ENCODE measurements around the gene NETO1.

DNA sequence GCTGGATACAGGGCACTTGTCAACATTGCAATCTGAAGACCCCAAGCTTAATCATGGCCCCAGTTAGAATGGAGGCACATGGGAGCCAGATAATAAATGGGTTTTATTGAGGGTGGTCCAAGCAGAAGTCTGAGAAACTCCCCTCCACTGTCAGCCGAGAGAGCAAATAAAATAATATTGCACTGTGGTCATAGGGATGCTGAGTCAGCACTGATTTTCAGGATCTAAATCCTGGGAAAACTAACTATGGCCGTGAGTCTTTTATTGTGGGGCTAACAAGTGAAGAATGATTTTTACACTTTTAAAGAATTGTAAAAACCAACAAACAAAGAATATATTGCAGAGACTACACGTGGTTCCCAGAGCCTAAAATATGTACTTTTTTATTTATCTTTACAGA is 31.1 kb upstream of the NETO1 start:
- TF ChIP-seq TCF7L2 (IDR thresholded peaks at IDR 0.05; ENCODE audit: borderline replicate concordance, low read depth, low read length) (no peak), ZNF776 (tag by site-specific recombination; IDR thresholded peaks at IDR 0.05; ENCODE audit: borderline replicate concordance) (no peak), ZNF623 (tag by site-specific recombination; IDR thresholded peaks at IDR 0.05) (no peak)
- TF ChIP-seq, protein P1, sequence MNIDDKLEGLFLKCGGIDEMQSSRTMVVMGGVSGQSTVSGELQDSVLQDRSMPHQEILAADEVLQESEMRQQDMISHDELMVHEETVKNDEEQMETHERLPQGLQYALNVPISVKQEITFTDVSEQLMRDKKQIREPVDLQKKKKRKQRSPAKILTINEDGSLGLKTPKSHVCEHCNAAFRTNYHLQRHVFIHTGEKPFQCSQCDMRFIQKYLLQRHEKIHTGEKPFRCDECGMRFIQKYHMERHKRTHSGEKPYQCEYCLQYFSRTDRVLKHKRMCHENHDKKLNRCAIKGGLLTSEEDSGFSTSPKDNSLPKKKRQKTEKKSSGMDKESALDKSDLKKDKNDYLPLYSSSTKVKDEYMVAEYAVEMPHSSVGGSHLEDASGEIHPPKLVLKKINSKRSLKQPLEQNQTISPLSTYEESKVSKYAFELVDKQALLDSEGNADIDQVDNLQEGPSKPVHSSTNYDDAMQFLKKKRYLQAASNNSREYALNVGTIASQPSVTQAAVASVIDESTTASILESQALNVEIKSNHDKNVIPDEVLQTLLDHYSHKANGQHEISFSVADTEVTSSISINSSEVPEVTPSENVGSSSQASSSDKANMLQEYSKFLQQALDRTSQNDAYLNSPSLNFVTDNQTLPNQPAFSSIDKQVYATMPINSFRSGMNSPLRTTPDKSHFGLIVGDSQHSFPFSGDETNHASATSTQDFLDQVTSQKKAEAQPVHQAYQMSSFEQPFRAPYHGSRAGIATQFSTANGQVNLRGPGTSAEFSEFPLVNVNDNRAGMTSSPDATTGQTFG (tag by site-specific recombination; IDR thresholded peaks at IDR 0.05; ENCODE audit: borderline replicate concordance) = no peak
- TF ChIP-seq, protein P2, sequence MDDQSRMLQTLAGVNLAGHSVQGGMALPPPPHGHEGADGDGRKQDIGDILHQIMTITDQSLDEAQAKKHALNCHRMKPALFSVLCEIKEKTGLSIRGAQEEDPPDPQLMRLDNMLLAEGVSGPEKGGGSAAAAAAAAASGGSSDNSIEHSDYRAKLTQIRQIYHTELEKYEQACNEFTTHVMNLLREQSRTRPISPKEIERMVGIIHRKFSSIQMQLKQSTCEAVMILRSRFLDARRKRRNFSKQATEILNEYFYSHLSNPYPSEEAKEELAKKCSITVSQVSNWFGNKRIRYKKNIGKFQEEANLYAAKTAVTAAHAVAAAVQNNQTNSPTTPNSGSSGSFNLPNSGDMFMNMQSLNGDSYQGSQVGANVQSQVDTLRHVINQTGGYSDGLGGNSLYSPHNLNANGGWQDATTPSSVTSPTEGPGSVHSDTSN (CRISPR knock-in tag; IDR thresholded peaks at IDR 0.05) = no peak

Measured in HEK293 (cell line).